ENCODE results near the gene OR2C1.

DNA sequence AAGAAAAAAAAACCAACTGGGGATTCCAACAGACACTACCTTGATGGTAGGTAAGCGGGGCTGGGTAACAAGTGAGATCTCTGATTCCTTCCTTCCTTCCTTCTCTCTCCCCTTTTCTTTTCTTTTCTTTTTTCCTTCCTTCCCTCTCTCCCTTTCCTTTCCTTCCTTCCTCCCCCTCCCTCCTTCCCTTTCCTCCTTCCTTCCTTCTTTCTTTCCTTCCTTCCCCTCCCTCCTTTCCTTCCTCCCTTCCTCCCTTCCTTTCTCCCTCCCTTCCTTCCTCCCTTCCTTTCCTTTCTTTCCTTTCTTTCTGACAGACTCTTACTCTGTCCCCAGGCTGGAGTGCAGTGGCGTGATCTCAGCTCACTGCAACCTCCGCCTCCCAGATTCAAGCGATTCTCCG lies 20.0 kb downstream of the OR2C1 start:
- TF ChIP-seq ZNF138 (tag by site-specific recombination; IDR thresholded peaks at IDR 0.05; ENCODE audit: borderline replicate concordance) (no peak), ZNF830 (tag by site-specific recombination; IDR thresholded peaks at IDR 0.05; ENCODE audit: low read depth) (no peak), ZNF707 (tag by site-specific recombination; IDR thresholded peaks at IDR 0.05) (no peak), ZNF416 (tag by site-specific recombination; IDR thresholded peaks at IDR 0.05) (no peak), ZFP3 (tag by site-specific recombination; IDR thresholded peaks at IDR 0.05; ENCODE audit: low read depth) (no peak), ZBTB8A (tag by site-specific recombination; IDR thresholded peaks at IDR 0.05) (no peak), ZNF404 (tag by site-specific recombination; IDR thresholded peaks at IDR 0.05) (no peak), ZNF341 (tag by site-specific recombination; IDR thresholded peaks at IDR 0.05; ENCODE audit: low read depth) (no peak), ZFP69B (tag by site-specific recombination; IDR thresholded peaks at IDR 0.05) (no peak), KLF16 (tag by site-specific recombination; IDR thresholded peaks at IDR 0.05) (no peak), SP2 (tag by site-specific recombination; IDR thresholded peaks at IDR 0.05) (no peak), ZNF274 (IDR thresholded peaks at IDR 0.05; ENCODE audit: low read length) (no peak), ZNF274 (tag by site-specific recombination; IDR thresholded peaks at IDR 0.05; ENCODE audit: borderline replicate concordance) (no peak), ZNF776 (tag by site-specific recombination; IDR thresholded peaks at IDR 0.05; ENCODE audit: borderline replicate concordance) (no peak)
- TF ChIP-seq, protein P1, sequence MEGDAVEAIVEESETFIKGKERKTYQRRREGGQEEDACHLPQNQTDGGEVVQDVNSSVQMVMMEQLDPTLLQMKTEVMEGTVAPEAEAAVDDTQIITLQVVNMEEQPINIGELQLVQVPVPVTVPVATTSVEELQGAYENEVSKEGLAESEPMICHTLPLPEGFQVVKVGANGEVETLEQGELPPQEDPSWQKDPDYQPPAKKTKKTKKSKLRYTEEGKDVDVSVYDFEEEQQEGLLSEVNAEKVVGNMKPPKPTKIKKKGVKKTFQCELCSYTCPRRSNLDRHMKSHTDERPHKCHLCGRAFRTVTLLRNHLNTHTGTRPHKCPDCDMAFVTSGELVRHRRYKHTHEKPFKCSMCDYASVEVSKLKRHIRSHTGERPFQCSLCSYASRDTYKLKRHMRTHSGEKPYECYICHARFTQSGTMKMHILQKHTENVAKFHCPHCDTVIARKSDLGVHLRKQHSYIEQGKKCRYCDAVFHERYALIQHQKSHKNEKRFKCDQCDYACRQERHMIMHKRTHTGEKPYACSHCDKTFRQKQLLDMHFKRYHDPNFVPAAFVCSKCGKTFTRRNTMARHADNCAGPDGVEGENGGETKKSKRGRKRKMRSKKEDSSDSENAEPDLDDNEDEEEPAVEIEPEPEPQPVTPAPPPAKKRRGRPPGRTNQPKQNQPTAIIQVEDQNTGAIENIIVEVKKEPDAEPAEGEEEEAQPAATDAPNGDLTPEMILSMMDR (tag by site-specific recombination; IDR thresholded peaks at IDR 0.05) = no peak

All from HEK293 (cell line).